Stimulated activated CD4-positive, alpha-beta T cell treated with anti-CD3 and anti-CD28 coated beads, Interleukin-15, amount 100 ng/mL, for 48 hours (primary cell): ENCODE results near the gene PLAAT3.
"Not testable (repeated sequence)": the region's sequence is repeated elsewhere in the genome, so short reads cannot be mapped to it uniquely, and the experiment has no call there.

Experiments
- DNase-seq, 2 donors: peaks; one replicate each; pipeline ENCODE4 v3.0.0-alpha.2; 2020; ENCODE audit warnings: low read depth in 2 of 2

PLAAT3 gene

DNA sequence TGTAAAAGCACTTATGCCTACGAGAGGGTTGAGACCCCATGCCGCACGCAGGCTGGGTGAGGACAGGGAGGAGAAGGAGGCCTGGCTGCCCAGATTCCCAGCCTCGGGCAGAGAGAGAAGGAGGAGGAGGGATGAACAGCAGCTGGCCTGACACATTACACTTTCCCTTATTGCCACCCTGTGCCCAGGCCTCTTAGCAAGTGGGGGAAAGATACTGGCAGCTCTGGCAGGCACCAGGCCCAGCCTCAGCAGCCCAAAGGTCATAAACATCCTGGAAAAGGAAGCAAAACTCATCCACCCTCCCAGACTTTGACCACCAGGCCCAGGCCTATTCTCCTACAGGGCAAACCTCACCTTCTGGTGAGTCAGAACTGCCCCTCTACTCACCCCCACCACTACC, 4.7 kb downstream of the PLAAT3 start:
- no peak for DNase-seq

- no peak for DNase-seq
Observed at GRCh38 chr11:63608353-63609345, 5.6 kb downstream of the PLAAT3 start.

DNA sequence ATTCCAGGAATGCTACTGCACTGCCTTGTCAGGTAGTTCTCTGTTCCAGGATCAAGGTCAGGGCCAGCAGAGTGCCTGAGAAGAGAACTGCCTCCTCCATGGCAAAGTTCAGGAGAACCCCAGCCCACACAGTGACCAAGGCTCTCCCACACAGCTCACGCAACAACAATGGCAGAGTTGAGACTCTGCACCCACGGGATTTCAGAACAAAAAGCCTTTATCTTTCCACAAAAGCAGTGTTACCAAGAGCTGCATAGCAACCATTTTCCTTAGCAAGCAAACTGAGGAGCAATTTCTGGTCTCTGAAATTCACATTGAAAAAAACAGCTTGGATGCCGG, 11.1 kb downstream of the PLAAT3 start:
- DNase-seq = no peak

DNA sequence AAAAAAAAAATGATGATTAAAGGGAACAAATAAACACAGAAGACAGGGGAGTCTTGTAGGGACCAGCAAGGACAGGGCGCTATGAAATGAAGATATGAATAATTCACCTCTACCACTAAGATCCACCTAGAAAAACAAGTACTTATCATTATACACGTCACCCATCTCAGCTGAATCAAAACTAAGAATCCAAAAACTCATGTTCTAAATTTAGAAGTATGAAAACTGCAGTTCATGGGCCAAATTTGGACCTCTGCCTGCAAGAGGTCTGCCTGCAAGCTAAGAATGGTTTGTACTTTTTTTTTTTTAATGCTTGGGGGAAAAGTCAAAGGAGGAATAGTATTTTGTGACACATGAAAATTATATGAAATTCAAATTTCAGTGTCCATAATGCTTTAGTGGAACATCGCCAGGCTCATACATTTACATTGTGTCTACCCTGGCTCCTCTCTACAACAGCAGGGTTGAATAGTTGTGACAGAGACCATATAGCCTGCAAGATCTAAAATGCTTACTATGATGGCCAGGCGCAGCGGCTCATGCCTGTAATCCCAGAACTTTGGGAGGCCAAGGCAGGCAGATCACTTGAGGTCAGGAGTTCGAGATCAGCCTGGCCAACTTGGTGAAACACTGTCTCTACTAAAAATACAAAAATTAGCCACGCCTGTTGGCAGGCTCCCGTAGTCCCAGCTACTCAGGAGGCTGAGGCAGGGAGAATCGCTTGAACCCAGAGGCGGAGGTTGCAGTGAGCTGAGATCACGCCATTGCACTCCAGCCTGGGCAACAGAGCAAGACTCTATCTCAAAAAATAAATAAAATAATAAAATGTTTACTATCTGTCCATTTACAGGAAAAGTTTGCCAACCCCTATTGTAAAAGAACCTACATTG, 11.7 kb downstream of the PLAAT3 start:
- not testable (repeated sequence) for DNase-seq

GRCh38 chr11:63599211-63600122, 14.8 kb downstream of the PLAAT3 start:
- DNase-seq = no peak

GRCh38 chr11:63598556-63598955, 15.7 kb downstream of the PLAAT3 start:
- DNase-seq = no peak

- no peak for DNase-seq
Observed at GRCh38 chr11:63595296-63595695, 18.9 kb downstream of the PLAAT3 start.

DNA sequence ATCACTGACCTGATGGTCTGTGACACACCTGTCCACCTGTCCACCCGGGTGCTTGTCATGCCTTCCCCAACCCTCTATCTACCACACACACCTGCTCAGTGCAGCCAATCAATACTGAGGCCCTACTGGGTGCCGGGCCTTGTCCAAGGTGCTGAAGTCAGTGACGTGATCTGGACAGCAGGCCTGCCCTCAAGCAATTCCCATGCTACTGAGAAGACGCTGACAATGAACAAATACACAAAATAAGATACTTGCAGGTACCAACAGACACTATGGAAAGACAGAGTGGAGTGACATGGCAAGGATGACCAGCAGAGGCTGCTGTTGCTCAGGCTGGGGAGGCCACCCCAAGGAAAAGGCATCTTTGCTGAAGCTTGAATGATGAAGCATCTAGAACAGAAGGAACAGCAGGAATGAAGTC, 21.2 kb downstream of the PLAAT3 start:
- no peak for DNase-seq

GRCh38 chr11:63590024-63590788, 24.0 kb downstream of the PLAAT3 start:
- DNase-seq = no peak

GRCh38 chr11:63589000-63589399, 25.2 kb downstream of the PLAAT3 start:
- DNase-seq = no peak

- DNase-seq = no peak
Observed at GRCh38 chr11:63586451-63587166, 27.6 kb downstream of the PLAAT3 start.

- DNase-seq = no peak
Observed at GRCh38 chr11:63583357-63583677, 30.9 kb downstream of the PLAAT3 start.

DNA sequence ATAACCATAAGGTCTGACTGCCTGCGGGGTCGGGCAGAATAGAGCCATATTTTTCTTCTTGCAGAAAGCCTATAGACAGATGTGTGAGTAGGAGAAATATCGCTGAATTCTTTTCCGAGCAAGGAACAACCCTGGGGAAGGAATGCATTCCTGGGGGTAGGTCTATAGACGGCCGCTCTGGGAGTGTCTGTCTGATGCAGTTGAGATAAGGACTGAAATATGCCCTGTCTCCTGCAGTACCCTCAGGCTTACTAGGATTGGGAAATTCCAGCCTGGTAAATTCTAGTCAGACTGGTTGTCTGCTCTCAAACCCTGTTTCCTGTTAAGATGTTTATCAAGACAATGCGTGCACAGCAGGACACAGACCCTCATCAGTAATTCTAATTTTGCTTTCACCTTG, 33.0 kb downstream of the PLAAT3 start:
- not testable (repeated sequence) for DNase-seq

DNA sequence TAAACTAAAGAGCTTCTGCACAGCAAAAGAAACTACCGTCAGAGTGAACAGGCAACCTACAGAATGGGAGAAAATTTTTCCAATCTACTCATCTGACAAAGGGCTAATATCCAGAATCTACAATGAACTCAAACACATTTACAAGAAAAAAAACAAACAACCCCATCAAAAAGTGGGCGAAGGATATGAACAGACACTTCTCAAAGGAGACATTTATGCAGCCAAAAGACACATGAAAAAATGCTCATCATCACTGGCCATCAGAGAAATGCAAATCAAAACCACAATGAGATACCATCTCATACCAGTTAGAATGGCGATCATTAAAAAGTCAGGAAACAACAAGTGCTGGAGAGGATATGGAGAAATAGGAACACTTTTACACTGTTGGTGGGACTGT, 35.4 kb downstream of the PLAAT3 start:
- not testable (repeated sequence) for DNase-seq

GRCh38 chr11:63574856-63575602, 39.2 kb downstream of the PLAAT3 start:
- DNase-seq = no peak

- no peak for DNase-seq
Observed at GRCh38 chr11:63573881-63574855, 40.1 kb downstream of the PLAAT3 start.

GRCh38 chr11:63572026-63572688, 42.1 kb downstream of the PLAAT3 start:
- no peak for DNase-seq

DNA sequence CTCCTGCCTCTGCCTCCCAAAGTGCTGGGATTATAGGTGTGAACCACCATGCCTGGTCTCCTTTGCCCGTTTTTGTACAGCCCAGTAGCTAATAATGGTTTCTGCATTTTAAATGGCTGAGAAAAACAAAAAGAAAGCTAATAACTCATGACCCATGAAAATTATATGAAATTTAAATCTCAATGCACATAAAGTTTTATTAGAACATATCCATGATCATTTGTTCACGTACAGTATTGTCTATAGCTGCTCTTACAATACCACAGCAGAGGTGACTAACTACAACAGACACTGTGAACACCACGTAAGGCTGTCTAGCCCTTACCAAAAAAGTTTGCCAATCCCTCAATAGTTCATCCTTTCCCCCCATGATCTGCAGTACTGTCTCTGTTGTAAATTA, 44.7 kb downstream of the PLAAT3 start:
- no peak for DNase-seq
